Measurements from ENCODE around the gene DNAH2. TPM values are rescaled to one million over a fixed set of nuclear protein-coding genes. Genes with fewer than 3 reads are reported as not detected.

Gene DNAH2
- total and polyA plus RNA-seq, 2 experiments from 2014 or later: 0.77 to 2.1 TPM

DNA sequence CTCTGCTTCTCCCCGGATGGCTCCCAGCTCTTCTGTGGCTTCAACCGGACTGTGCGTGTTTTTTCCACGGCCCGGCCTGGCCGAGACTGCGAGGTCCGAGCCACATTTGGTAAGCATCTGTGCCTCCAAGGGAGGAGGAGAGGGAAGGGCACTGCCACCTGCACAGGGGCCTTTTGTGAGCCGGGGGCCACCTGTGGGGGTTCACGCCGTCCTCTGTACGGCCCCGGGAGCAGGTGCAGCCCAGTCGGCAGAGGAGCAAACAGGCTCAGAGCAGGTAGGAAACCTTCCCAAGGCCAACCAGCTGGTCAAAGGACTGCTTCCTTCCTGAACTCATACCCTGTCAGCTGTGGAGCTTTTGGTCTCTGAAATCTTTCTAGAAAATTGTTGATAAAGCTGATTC lies 15.9 kb upstream of the DNAH2 start:
- H3K9me3 ChIP-seq (ENCODE audit: low read depth): no peaks in the 10 kb centered on the region
- H3K9me2 ChIP-seq (replicated peaks; ENCODE audit: insufficient read depth): no peaks in the 10 kb centered on the region
- no peak overlapping the region for H3K27ac ChIP-seq
- H3K4me1 ChIP-seq (ENCODE audit: insufficient read depth): peaks cover 22% of the 10 kb centered on the region
- H3K27me3 ChIP-seq: peaks cover 10% of the 10 kb centered on the region
- H3K4me3 ChIP-seq: no peak overlapping the region
- peaks cover 6% of the 10 kb centered on the region for H3K79me2 ChIP-seq
- H3K36me3 ChIP-seq (replicated peaks; ENCODE audit: insufficient read depth, low read depth): no peaks in the 10 kb centered on the region
- no peaks in the 10 kb centered on the region for H4K20me1 ChIP-seq (ENCODE audit: insufficient read depth, poor library complexity, severe bottlenecking)
- TF ChIP-seq EZH2 (IDR thresholded peaks at IDR 0.05; ENCODE audit: borderline replicate concordance): no peak
- no peak for TF ChIP-seq EZH2phosphoT487 (IDR thresholded peaks at IDR 0.05; ENCODE audit: low read depth, severe bottlenecking, unreplicated experiment)
- no peak for TF ChIP-seq CTCF (IDR thresholded peaks at IDR 0.05; ENCODE audit: poor library complexity)
- no peak overlapping the region for H3K4me2 ChIP-seq
- 96% methylated on average over 14 of the region's 14 CpGs for WGBS (ENCODE audit: low lambda C conversion rate, missing lambda C conversion rate)
- no peak for DNase-seq (ENCODE audit: low spot score)
- H2AFZ ChIP-seq: no peak overlapping the region

GRCh38 chr17:7702776-7703175 lies 14.8 kb upstream of the DNAH2 start:
- no peaks in the 10 kb centered on the region for H3K36me3 ChIP-seq (replicated peaks; ENCODE audit: insufficient read depth, low read depth)
- H3K4me2 ChIP-seq: no peak overlapping the region
- H3K27ac ChIP-seq: no peak overlapping the region
- H4K20me1 ChIP-seq (ENCODE audit: insufficient read depth, poor library complexity, severe bottlenecking): no peaks in the 10 kb centered on the region
- DNase-seq (ENCODE audit: low spot score): no peak
- H3K79me2 ChIP-seq: peaks cover 6% of the 10 kb centered on the region
- H3K4me3 ChIP-seq: no peak overlapping the region
- no peaks in the 10 kb centered on the region for H3K9me2 ChIP-seq (replicated peaks; ENCODE audit: insufficient read depth)
- H3K9me3 ChIP-seq (ENCODE audit: low read depth): no peaks in the 10 kb centered on the region
- no peak overlapping the region for H2AFZ ChIP-seq
- no peak for TF ChIP-seq CTCF (IDR thresholded peaks at IDR 0.05; ENCODE audit: poor library complexity)
- TF ChIP-seq EZH2 (IDR thresholded peaks at IDR 0.05; ENCODE audit: borderline replicate concordance): no peak
- TF ChIP-seq EZH2phosphoT487 (IDR thresholded peaks at IDR 0.05; ENCODE audit: low read depth, severe bottlenecking, unreplicated experiment): no peak
- peaks cover 16% of the 10 kb centered on the region for H3K27me3 ChIP-seq
- 87% methylated on average over 13 of the region's 13 CpGs for WGBS (ENCODE audit: low lambda C conversion rate, missing lambda C conversion rate)
- H3K4me1 ChIP-seq (ENCODE audit: insufficient read depth): peaks cover 22% of the 10 kb centered on the region

DNA sequence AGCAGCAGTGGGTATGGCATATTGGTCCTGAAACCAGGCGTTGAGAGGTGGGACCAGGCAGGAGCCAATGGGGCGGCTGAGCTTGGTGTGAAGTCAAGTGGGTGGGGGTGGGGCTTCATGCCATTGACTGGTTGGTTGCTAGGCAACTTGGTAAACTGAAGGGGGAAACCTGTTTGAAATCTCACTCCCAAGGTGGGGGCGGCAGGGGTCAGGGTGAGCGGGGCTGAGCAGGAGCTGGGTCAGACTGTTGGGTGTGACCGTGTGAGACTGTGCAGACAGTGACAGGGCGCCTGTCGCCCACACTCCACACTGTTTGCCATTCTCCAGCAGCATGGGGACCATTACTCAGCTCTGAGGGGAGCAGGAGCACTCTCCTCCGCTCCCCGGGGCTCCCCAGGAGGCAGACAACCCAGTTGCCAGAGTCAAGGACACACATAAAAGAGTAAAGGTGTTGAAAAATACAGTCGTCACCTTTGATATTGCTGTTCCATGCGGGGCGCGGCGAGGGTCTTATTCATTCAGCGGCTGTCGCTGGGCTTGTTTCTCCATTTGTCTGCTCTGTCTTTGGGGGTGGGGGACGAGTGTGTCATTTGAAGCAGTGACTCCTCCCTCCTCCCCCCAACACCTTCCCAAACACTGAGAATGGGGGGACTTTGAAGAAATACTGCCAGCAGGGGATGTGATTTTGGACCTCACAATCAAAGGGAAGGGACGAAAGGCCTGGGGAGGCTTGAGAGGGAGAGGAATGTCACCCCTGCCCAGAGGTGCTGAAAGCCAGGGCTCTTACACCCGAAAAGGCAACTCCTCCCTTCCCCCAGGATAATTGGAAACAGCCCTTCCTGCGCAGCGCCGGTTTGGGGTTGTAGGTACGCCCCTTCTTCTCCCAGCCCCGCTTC lies 13.7 kb upstream of the DNAH2 start:
- 16% methylated on average over 24 of the region's 24 CpGs for WGBS (ENCODE audit: low lambda C conversion rate, missing lambda C conversion rate)
- no peak overlapping the region for H3K4me3 ChIP-seq
- H3K4me1 ChIP-seq (ENCODE audit: insufficient read depth): peaks cover 22% of the 10 kb centered on the region
- H4K20me1 ChIP-seq (ENCODE audit: insufficient read depth, poor library complexity, severe bottlenecking): no peaks in the 10 kb centered on the region
- peaks cover 6% of the 10 kb centered on the region for H3K79me2 ChIP-seq
- no peak overlapping the region for H2AFZ ChIP-seq
- peak; percentile 90 for DNase-seq (ENCODE audit: low spot score)
- H3K4me2 ChIP-seq: peak overlapping the region; percentile 95
- peak overlapping the region; percentile 67 for H3K27ac ChIP-seq
- peaks cover 16% of the 10 kb centered on the region for H3K27me3 ChIP-seq
- no peaks in the 10 kb centered on the region for H3K36me3 ChIP-seq (replicated peaks; ENCODE audit: insufficient read depth, low read depth)
- H3K9me3 ChIP-seq (ENCODE audit: low read depth): no peaks in the 10 kb centered on the region
- TF ChIP-seq EZH2 (IDR thresholded peaks at IDR 0.05; ENCODE audit: borderline replicate concordance) (no peak), CTCF (IDR thresholded peaks at IDR 0.05; ENCODE audit: poor library complexity) (no peak), EZH2phosphoT487 (IDR thresholded peaks at IDR 0.05; ENCODE audit: low read depth, severe bottlenecking, unreplicated experiment) (no peak)
- H3K9me2 ChIP-seq (replicated peaks; ENCODE audit: insufficient read depth): no peaks in the 10 kb centered on the region

Data from hepatocyte (in vitro differentiated cells).